Small intestine (tissue), 7 donors: ENCODE data around the gene ZNF844. TPM values are rescaled to one million over a fixed set of nuclear protein-coding genes. Genes with fewer than 3 reads are reported as not detected.
A peak's percentile ranks its signal among the peaks of the same experiment; 100 is the strongest.
"Not testable (repeated sequence)": the region's sequence is repeated elsewhere in the genome, so short reads cannot be mapped to it uniquely, and the experiment has no call there.

Experiments used
- DNase-seq, 2 donors: peaks; one replicate each; pipeline versions ENCODE4 v3.0.0 to v3.0.0-alpha.2; 2013
- FAIRE-seq: peaks from 2 replicates; lab custom pipeline; 2012; peaks lifted over from hg19 to GRCh38; lab: Jason Lieb, UNC
- H3K27ac ChIP-seq, 3 donors: one replicate each; pipeline ENCODE4 v1.5.1; 2013; ENCODE audit warnings: low read length in 2 of 3, mild to moderate bottlenecking in 2 of 3, control low read depth in 1 of 3, inconsistent platforms in 1 of 3, low read depth in 1 of 3, moderate library complexity in 1 of 3
- H3K27me3 ChIP-seq, 3 donors: one replicate each; pipeline ENCODE4 v1.6.1; 2013; ENCODE audit warnings: low read length in 3 of 3, inconsistent platforms in 1 of 3; ENCODE audit not compliant: control insufficient read depth in 3 of 3, insufficient read depth in 3 of 3
- H3K36me3 ChIP-seq, 3 donors: one replicate each; pipeline ENCODE4 v1.6.1; 2013; ENCODE audit warnings: low read length in 3 of 3, inconsistent platforms in 1 of 3, low read depth in 1 of 3, mild to moderate bottlenecking in 1 of 3, moderate library complexity in 1 of 3; ENCODE audit not compliant: control insufficient read depth in 3 of 3, insufficient read depth in 2 of 3
- H3K4me1 ChIP-seq, 3 donors: one replicate each; pipeline ENCODE4 v1.6.1; 2013; ENCODE audit warnings: low read length in 2 of 3, inconsistent platforms in 1 of 3, low read depth in 1 of 3, mild to moderate bottlenecking in 1 of 3, moderate library complexity in 1 of 3; ENCODE audit not compliant: control insufficient read depth in 3 of 3, insufficient read depth in 2 of 3
- H3K4me3 ChIP-seq, 3 donors: one replicate each; pipeline ENCODE4 v1.5.1; 2013; ENCODE audit warnings: low read length in 3 of 3, control low read depth in 1 of 3, inconsistent platforms in 1 of 3, low read depth in 1 of 3, mild to moderate bottlenecking in 1 of 3, moderate library complexity in 1 of 3
- H3K9me3 ChIP-seq, 2 donors: one replicate each; pipeline ENCODE4 v1.6.1; 2013; ENCODE audit warnings: low read depth in 1 of 2, low read length in 1 of 2; ENCODE audit not compliant: control insufficient read depth in 2 of 2, insufficient read depth in 1 of 2
- WGBS, 3 donors: extraction: QIAGEN DNeasy Blood & Tissue Kit; methylation state at CpG; one replicate each; pipeline ENCODE4 v1.1.7; 2013; 5-methylcytosine and 5-hydroxymethylcytosine counted together
- polyA plus RNA-seq, 4 donors: library from polyadenylated mRNA; stranded (reverse) in 3 of 4; unstranded in 1 of 4; fragments of 200-250 nt in 3 of 4; fragments of 120-200 nt in 1 of 4; gene quantifications; one replicate each; pipeline versions ENCODE4 v1.2.1 to v1.2.3, GENCODE V29; 2013
- donor health status: healthy with polysubstance abuse.
- donor health status: control.
- donor health status: control.
- donor health status: Bipolar disorder and iron deficiency.
- donor health status: healthy.

The ZNF844 gene
- polyA plus RNA-seq, 4 donors: 1.6 to 17.1 (median 2.4) TPM

DNA sequence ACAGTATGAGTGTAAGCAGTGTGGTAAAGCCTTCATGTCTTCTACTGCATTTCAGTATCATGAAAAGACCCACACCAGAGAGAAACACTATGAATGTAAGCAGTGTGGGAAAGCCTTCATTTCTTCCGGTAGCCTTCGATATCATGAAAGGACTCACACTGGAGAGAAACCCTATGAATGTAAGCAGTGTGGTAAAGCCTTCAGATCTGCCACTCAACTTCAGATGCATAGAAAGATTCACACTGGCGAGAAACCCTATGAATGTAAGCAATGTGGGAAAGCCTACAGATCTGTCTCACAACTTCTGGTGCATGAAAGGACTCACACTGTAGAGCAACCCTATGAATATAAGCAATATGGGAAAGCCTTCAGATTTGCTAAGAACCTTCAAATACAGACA is 12.8 kb downstream of the ZNF844 start:
- DNase-seq (no peak), FAIRE-seq (no peak)
- H3K36me3 ChIP-seq: peaks cover 20 to 25% (median 24%) of the 10 kb centered on the region in 3 donors
- no peak overlapping the region for H3K27ac ChIP-seq
- H3K4me3 ChIP-seq: no peak overlapping the region
- no peaks in the 10 kb centered on the region for H3K4me1 ChIP-seq
- WGBS, 3 donors: 76 to 99% (median 80%) methylated on average over 3 of the region's 3 CpGs
- peaks cover 4 to 87% of the 10 kb centered on the region in 2 donors for H3K9me3 ChIP-seq
- no peaks in the 10 kb centered on the region for H3K27me3 ChIP-seq

DNA sequence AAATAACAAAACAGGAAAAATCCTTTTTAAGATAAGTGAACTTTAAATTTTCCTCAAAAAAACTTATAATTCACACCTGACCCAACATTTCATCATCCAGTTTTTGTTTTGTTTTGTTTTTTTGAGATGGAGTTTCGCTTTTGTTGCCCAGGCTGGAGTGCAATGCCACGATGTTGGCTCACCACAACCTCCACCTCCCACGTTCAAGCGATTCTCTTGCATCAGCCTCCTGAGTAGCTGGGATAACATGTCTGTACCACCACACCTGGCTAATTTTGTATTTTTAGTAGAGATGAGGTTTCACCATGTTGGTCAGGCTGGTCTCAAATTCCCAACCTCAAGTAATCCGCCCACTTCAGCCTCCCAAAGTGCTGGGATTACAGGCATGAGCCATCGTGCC is 18.8 kb downstream of the ZNF844 start:
- FAIRE-seq, H3K27ac ChIP-seq, H3K4me3 ChIP-seq, H3K36me3 ChIP-seq, DNase-seq, H3K27me3 ChIP-seq, H3K4me1 ChIP-seq: not testable (repeated sequence)
- H3K9me3 ChIP-seq: peaks cover 1 to 80% of the 10 kb centered on the region in 2 donors
- 93 to 95% (median 94%) methylated on average over 6 of the region's 6 CpGs for WGBS, 3 donors

DNA sequence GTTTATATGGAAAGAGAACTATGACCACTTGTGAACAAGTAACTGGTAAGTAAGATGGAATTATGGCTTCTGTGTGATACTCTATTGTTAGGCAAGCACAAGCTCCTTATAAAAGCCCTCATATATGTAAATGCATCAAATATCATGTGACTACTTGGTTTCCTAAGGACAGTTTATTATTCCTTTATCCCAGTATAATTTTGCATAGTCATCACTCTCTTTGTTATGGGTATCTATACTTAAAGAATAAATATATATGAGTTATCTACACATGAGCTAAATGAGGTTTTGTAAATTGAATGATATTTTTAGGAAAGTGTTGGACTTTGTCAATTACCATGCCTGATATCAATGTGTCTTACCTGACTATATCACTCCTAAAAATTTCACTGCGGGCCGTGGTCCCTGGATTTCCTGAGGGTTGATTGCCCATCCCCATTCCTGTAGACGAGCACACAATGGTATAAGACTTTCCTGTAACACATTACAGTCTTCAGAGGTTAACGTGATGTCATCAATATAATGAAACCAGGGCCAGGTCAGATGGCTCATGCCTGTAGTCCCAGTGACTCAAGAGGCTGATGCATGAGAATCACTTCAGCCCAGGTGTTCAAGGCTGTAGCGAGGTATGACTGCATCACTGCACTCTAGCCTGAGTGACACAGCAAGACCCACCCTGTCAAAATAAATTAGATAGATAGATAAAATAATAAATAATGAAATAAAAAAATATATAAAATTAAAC is 20.7 kb downstream of the ZNF844 start:
- peaks cover 0 to 62% of the 10 kb centered on the region in 2 donors for H3K9me3 ChIP-seq
- 92 to 95% (median 92%) methylated on average over 5 of the region's 5 CpGs for WGBS, 3 donors

DNA sequence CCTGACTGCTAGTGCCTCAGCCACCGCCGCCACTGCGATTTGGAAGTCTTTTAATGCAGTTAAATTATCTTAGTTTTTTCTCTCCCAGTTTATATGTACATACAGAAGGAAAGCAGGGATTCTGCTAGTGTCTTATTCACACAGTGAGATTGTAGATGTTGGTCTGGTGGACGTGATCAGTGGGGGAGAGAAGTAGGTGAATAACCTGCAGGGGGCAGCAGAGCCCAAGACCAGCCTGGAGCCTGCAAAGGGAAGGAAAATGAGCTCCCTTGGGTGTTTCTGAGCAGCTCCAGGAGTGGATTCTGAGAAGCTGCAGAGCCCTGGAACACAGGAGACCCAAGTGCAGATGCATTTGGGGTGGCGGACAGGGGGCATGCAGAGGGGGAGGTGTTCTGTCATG is 26.3 kb downstream of the ZNF844 start:
- FAIRE-seq (no peak), DNase-seq (peak; percentile 38 to 76)
- WGBS, 3 donors: 58 to 65% (median 63%) methylated on average over 5 of the region's 5 CpGs
- Histone ChIP-seq H3K4me3 (no peak overlapping the region), H3K27me3 (no peaks in the 10 kb centered on the region), H3K36me3 (peaks cover 0 to 9% (median 0%) of the 10 kb centered on the region in 3 donors), H3K9me3 (peaks cover 0 to 21% of the 10 kb centered on the region in 2 donors), H3K4me1 (no peaks in the 10 kb centered on the region), H3K27ac (no peak overlapping the region)

More for the DNA sequence above, 20.7 kb downstream of the ZNF844 start:
- DNase-seq (no peak), FAIRE-seq (no peak)
- Histone ChIP-seq H3K4me3 (no peak overlapping the region), H3K27me3 (no peaks in the 10 kb centered on the region), H3K27ac (no peak overlapping the region), H3K36me3 (peaks cover 0 to 2% (median 0%) of the 10 kb centered on the region in 3 donors), H3K4me1 (no peaks in the 10 kb centered on the region)

DNA sequence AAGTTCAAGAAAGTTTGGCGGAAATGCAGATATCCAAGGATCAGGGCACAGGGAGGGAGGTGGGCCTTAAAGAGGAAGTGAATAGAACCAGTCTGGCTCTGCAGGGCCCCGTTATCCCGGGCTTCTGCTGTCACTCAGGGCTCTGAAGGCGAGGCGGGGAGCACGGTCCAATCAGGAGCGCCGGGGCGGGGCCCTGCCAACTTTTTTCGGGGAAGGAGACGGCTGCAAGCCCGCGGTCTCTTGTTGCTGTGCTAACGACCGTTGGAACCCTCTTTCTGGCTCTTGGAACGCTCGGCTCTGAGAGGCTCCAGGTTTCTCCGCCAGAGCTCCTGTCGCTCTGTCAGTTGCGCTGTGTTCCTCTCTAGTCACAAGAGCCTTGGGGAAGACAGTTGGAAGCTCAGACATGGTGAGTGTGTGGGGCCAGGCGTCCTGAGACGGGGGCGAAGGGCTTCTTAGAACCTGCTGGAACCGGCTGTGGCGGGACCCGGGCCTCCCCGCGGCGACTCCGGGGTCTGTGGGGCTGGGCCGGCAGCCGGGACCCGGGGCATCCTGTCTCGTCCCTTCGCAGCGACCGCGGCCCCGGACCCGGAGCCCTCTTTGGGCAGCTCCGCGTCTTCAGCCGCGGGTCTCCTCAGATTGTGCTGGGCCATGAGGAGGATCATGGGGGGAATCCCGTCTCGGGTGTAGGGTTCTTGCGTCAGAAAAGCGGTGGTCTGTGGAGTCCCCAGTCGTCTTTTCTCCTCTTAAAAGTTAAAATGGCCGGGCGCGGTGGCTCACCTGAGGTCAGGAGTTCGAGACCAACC is 27.7 kb downstream of the ZNF844 start:
- no peaks in the 10 kb centered on the region for H3K27me3 ChIP-seq
- peak overlapping the region in 2 of 3 donors; percentile 60 to 86 for H3K27ac ChIP-seq
- H3K9me3 ChIP-seq: peaks cover 0 to 11% of the 10 kb centered on the region in 2 donors
- DNase-seq: peak; percentile 68 to 92
- no peaks in the 10 kb centered on the region for H3K4me1 ChIP-seq
- H3K36me3 ChIP-seq: peaks cover 0 to 9% (median 0%) of the 10 kb centered on the region in 3 donors
- WGBS, 3 donors: 1 to 2% (median 1%) methylated on average over 50 to 53 of the region's 53 CpGs
- peak overlapping the region; percentile 26 to 67 (median 33) for H3K4me3 ChIP-seq
- no peak for FAIRE-seq

DNA sequence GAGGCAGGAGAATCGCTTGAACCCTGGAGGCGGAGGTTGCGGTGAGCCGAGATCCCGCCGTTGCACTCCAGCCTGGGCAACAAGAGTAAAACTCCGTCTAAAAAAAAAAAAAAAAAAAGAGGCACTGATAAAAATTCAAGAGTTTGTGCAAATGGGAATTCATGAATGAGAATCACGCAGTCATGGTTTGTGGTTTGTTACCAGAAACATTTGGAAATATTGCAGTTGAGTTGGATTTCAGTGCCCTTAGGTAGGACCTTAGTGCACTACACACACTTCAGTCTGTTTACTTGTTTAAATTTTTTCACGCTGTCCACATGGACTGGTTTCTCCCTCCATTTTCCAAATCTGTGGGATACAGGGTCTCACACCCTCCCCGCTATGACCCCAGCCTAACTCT is 28.4 kb downstream of the ZNF844 start:
- Histone ChIP-seq H3K4me3 (peak overlapping the region in 2 of 3 donors; percentile 33 to 67), H3K4me1 (no peaks in the 10 kb centered on the region), H3K9me3 (peaks cover 0 to 10% of the 10 kb centered on the region in 2 donors), H3K27ac (no peak overlapping the region), H3K36me3 (peaks cover 0 to 9% (median 0%) of the 10 kb centered on the region in 3 donors), H3K27me3 (no peaks in the 10 kb centered on the region)
- WGBS, 3 donors: 23 to 34% (median 30%) methylated on average over 10 of the region's 10 CpGs
- FAIRE-seq (no peak), DNase-seq (peak in 1 of 2 donors; percentile 21)

DNA sequence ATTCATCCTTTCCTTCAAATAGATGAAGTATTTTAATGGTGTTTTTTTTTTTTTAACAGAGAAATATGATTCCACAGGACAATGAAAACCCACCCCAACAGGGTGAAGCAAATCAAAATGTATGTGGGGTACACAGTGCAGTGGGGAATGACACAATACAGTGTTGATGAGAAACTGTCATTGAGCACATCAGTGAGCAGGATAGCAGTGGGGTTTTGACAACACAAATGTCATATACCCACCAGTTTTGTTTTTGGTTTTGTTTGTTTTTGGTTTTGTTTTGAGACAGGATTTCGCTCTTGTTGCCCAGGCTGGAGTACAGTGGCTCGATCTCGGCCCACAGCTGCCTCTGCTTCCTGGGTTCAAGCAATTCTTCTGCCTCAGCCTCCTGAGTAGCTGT is 29.2 kb downstream of the ZNF844 start:
- Histone ChIP-seq H3K9me3 (peaks cover 0 to 15% of the 10 kb centered on the region in 2 donors), H3K4me3 (no peak overlapping the region)
- WGBS, 3 donors: 76 to 92% (median 82%) methylated on average over 3 of the region's 3 CpGs

DNA sequence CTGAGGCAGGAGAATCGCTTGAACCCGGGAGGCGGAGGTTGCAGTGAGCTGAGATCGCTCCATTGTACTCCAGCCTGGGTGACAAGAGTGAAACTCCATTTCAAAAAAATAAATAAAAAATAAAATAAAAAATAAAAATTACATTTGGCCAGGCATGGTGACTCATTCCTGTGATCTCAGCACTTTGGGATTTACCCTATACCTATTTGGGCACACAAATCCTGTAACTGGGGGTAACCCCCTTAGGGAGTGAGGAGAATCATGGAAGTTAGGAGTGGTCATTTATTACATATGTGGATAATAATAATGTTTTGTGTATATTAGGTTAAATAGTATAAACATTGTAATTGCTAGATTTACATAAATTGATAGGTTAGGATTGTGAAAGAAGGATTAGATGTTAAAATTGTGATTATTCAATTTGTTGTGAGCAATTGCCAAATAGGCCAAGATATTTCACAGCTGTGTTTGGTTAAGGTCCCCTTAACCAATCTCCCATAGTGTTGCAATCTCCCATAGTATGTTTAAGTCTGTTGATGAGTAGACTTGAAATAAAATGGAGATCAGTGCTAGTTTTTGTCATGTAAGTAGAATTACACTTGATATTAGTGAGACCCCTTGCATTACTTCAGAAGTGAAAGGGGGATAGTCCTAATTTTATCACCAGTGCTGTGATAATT is 30.7 kb downstream of the ZNF844 start:
- H3K27me3 ChIP-seq: no peaks in the 10 kb centered on the region
- H3K4me1 ChIP-seq: no peaks in the 10 kb centered on the region
- DNase-seq: no peak
- peaks cover 0 to 9% (median 0%) of the 10 kb centered on the region in 3 donors for H3K36me3 ChIP-seq
- no peak for FAIRE-seq
- H3K4me3 ChIP-seq: no peak overlapping the region
- no peak overlapping the region for H3K27ac ChIP-seq
- H3K9me3 ChIP-seq: peaks cover 0 to 19% of the 10 kb centered on the region in 2 donors
- WGBS, 3 donors: 95 to 99% (median 97%) methylated on average over 4 of the region's 4 CpGs

More for the DNA sequence above, 29.2 kb downstream of the ZNF844 start:
- H3K4me1 ChIP-seq: no peaks in the 10 kb centered on the region
- DNase-seq: no peak
- no peak overlapping the region for H3K27ac ChIP-seq
- no peak for FAIRE-seq
- H3K27me3 ChIP-seq: no peaks in the 10 kb centered on the region
- H3K36me3 ChIP-seq: peaks cover 0 to 9% (median 0%) of the 10 kb centered on the region in 3 donors
